Kidney (tissue), 14 donors: ENCODE data around the gene SF3A1. TPM values are rescaled to one million over a fixed set of nuclear protein-coding genes. Genes with fewer than 3 reads are reported as not detected.

Experiments used
- DNase-seq, 5 donors: peaks; one replicate each; pipeline ENCODE4 v3.0.0-alpha.2; 2013 to 2020
- FAIRE-seq: peaks from 2 replicates; lab custom pipeline; 2012; peaks lifted over from hg19 to GRCh38; lab: Jason Lieb, UNC
- H3K27ac ChIP-seq, 2 donors: one replicate each; pipeline ENCODE4 v1.7.0; 2013; ENCODE audit warnings: low read depth in 2 of 2, low read length in 2 of 2, inconsistent platforms in 1 of 2
- H3K27me3 ChIP-seq: one replicate; pipeline ENCODE4 v1.7.1; 2013; ENCODE audit warnings: low read length, inconsistent platforms; ENCODE audit not compliant: control insufficient read depth, insufficient read depth
- H3K36me3 ChIP-seq, 3 donors: one replicate each; pipeline versions ENCODE4 v1.7.0 to v1.7.1; 2013; ENCODE audit warnings: low read length in 3 of 3, control low read depth in 1 of 3, inconsistent platforms in 1 of 3; ENCODE audit not compliant: insufficient read depth in 3 of 3, control insufficient read depth in 2 of 3
- H3K4me1 ChIP-seq, 3 donors: one replicate each; pipeline versions ENCODE4 v1.7.0 to v1.7.1; 2013; ENCODE audit warnings: low read length in 3 of 3, inconsistent platforms in 1 of 3, low read depth in 1 of 3; ENCODE audit not compliant: control insufficient read depth in 2 of 3, insufficient read depth in 2 of 3
- H3K4me3 ChIP-seq, 3 donors: one replicate each; pipeline versions ENCODE4 v1.7.0 to v1.8.1; 2013; ENCODE audit warnings: low read length in 3 of 3, control low read depth in 1 of 3, inconsistent platforms in 1 of 3
- H3K9ac ChIP-seq, 3 donors: one replicate each; pipeline versions ENCODE4 v1.7.0 to v1.7.1; 2013; ENCODE audit warnings: low read length in 3 of 3, control low read depth in 1 of 3, inconsistent platforms in 1 of 3
- H3K9me3 ChIP-seq, 3 donors: one replicate each; pipeline versions ENCODE4 v1.7.0 to v1.7.1; 2013; ENCODE audit warnings: low read length in 3 of 3, control low read depth in 1 of 3, inconsistent platforms in 1 of 3; ENCODE audit not compliant: control insufficient read depth in 2 of 3, insufficient read depth in 1 of 3
- CTCF ChIP-seq: IDR thresholded peaks from 3 replicates; pipeline ENCODE4 v1.5.1; 2012; ENCODE audit warnings: mild to moderate bottlenecking, moderate library complexity, borderline replicate concordance; ENCODE audit not compliant: insufficient read depth; ENCODE audit errors: extremely low read depth
- intact Hi-C: fragments of 100-400 bp; cut with DNase I; formaldehyde crosslinking; loops from one replicate; pipeline ENCODE4 v1.11.1; 2022
- polyA plus RNA-seq: library from polyadenylated mRNA; stranded (reverse); fragments of 350-450 nt; fragmentation: Illumina TruSeq; extraction: RNeasy Lipid Tissue Mini Kit (QIAGEN cat#74804); gene quantifications from one replicate; pipeline ENCODE4 v1.2.3, GENCODE V29; 2014; ENCODE audit warnings: low read depth, low replicate concordance; ENCODE audit not compliant: insufficient read depth
- total RNA-seq: library from RNA; stranded (reverse); fragmentation: NEBNext Ultra II Directional; extraction: Animal tissue kit (Norgen Biotek cat#: 25700); gene quantifications from one replicate; pipeline ENCODE4 v1.2.1, GENCODE V29; 2021
- donor health status: control.
- donor health status: control.
- donor health status: control.
- donor health status: control.
- donor health status: control.
- donor health status: DM: yes; HTN: yes; CAD: no.
- donor health status: Normal renal cell carcinoma (clear cell type).

The SF3A1 gene
- total and polyA plus RNA-seq, 2 donors from 2014 or later, result 23.7 to 179 TPM

DNA sequence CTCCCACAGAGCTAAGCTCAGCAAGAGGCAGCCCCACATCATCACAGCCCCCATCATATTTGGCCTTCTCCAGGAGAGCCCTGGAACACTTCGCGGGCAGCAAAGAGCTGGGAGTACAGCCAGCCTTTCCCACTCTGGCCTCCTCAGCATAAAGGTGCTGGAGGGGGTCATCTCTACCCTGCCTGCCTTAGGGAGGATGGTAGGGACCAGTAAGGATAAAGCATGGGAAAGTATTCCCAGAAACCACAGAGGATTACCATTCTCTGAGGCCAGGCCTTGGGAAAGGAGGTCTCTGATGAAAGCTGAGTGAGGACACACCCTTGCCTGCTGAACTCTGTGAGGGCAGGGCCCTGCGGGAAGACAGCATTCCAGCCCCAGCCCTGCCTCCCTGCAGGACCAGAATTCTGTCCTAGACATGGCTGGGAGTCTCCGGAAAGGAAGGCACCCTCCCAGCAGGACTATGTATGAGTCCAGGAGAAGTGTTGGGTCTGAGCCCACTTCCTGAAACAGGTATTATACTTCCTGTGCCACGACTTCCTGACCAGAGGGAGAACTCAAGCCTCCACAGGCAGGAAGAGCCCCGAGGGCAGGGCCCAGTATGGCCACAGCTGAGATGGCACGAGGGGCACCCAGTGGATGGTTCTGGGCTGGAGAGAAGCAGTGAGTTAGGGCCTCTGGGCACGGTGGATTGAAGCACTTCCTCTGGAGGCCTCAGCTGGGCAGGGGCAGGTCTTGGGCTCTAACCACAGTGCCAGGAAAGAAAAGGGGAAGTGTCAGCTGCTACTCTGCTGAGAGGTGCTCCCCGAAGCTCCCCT lies 54.5 kb downstream of the SF3A1 start:
- Histone ChIP-seq H3K27me3 (no peaks in the 10 kb centered on the region), H3K4me1 (peaks cover 0 to 56% (median 49%) of the 10 kb centered on the region in 3 donors), H3K27ac (peak overlapping the region; percentile 29 to 39), H3K4me3 (no peak overlapping the region), H3K36me3 (peaks cover 0 to 44% (median 33%) of the 10 kb centered on the region in 3 donors), H3K9me3 (no peaks in the 10 kb centered on the region), H3K9ac (no peak overlapping the region)
- intact Hi-C loops, result no loop called here
- TF ChIP-seq CTCF, result no peak
- DNase-seq (no peak), FAIRE-seq (no peak)

DNA sequence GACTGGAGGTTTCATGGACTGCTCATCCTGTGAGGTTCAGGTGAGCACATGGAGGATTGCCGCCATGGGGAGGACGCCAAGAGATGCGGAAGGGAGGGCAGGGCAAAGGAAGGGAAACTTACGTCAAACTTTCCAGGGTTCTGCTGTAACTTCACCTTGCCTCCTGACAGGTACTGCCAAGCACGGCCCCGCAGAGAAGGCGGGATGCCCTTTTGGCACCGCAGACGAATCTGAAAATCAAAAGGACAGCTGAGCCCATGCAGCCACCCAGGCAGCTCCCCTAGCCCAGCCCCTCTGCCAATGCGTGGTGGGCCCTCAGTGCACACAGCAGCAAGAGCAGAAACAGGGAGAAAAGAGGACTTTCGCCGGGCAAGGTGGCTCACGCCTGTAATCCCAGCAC lies 57.4 kb downstream of the SF3A1 start:
- Histone ChIP-seq H3K36me3 (peaks cover 0 to 70% (median 37%) of the 10 kb centered on the region in 3 donors), H3K9ac (no peak overlapping the region), H3K4me3 (no peak overlapping the region), H3K27ac (no peak overlapping the region), H3K27me3 (no peaks in the 10 kb centered on the region), H3K4me1 (peaks cover 0 to 28% (median 21%) of the 10 kb centered on the region in 3 donors), H3K9me3 (no peaks in the 10 kb centered on the region)
- no peak for DNase-seq
- no peak for TF ChIP-seq CTCF
- FAIRE-seq, result no peak
- intact Hi-C loops, result no loop called here

DNA sequence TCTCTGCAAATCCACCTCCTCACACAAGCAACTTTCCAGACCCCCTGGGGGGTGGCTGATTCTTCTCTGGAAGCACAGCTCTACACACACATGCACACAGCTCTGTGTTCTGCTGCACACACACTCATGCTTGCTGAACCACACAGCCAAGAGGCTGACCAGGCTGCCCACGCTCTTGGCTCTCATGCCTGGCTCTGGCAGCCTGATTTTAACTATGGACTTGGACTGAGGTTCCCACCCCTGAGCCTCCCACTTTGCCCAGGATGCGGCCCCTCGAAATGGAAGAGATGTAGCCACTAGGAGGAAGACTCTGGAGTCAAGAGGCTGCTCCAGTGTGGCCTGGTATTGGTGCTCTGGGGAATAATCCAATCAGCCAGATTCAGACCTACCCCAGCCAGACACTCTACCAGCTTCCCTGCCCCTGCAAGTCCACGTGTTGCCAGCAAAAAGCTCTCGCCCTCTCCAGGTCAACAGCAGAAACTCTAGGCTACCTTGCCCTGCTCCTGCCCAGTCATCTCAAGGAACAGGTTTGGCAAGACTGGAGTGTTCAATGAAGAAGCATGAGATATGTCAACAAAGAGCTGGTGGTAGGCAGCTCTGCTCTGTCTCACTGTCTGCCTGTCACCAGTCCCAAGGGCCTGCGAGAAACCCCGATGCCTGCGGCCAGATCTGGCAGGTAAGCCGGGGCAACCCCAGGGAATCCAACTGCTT lies 58.5 kb downstream of the SF3A1 start:
- DNase-seq, result no peak
- H3K36me3 ChIP-seq, result peaks cover 0 to 72% (median 32%) of the 10 kb centered on the region in 3 donors

More for the DNA sequence above, 58.5 kb downstream of the SF3A1 start:
- no peak overlapping the region for H3K9ac ChIP-seq
- intact Hi-C loops, result no loop called here
- TF ChIP-seq CTCF, result no peak
- no peak overlapping the region for H3K4me3 ChIP-seq
- peaks cover 0 to 16% (median 9%) of the 10 kb centered on the region in 3 donors for H3K4me1 ChIP-seq
- H3K27ac ChIP-seq, result no peak overlapping the region
- H3K9me3 ChIP-seq, result no peaks in the 10 kb centered on the region
- FAIRE-seq, result no peak
- H3K27me3 ChIP-seq, result no peaks in the 10 kb centered on the region
